ENCODE results near the gene LRRC46.

The LRRC46 gene

GRCh38 chr17:47878203-47879027 is 46.9 kb downstream of the LRRC46 start:
- no peak for DNase-seq (ENCODE audit: low read depth in 2 of 2)

- no peak for DNase-seq (ENCODE audit: low read depth in 2 of 2)
Observed at GRCh38 chr17:47879028-47879585, 47.6 kb downstream of the LRRC46 start.

- DNase-seq (ENCODE audit: low read depth in 2 of 2) = no peak
Observed at GRCh38 chr17:47879776-47880454, 48.4 kb downstream of the LRRC46 start.

DNA sequence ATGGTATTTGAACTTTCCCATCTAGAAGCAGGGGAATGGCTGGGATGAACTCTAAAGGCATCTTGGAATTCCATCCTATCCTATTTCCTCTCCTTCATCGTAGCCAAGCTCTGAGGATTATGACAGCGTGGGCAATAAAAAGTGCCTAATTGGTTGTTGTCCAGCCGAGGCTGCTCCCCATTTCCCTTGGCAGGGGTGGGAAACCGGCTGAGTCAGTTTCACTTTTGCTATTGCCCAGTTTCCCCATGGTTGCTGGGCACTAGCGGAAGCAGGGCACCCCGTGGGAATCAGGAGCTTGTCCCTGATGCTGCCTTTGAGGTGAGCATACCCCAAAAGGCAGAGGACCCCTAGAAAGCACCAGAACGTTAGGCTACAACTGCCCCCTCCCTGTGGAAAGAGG is 50.8 kb downstream of the LRRC46 start:
- no peak for DNase-seq (ENCODE audit: low read depth in 2 of 2)

DNA sequence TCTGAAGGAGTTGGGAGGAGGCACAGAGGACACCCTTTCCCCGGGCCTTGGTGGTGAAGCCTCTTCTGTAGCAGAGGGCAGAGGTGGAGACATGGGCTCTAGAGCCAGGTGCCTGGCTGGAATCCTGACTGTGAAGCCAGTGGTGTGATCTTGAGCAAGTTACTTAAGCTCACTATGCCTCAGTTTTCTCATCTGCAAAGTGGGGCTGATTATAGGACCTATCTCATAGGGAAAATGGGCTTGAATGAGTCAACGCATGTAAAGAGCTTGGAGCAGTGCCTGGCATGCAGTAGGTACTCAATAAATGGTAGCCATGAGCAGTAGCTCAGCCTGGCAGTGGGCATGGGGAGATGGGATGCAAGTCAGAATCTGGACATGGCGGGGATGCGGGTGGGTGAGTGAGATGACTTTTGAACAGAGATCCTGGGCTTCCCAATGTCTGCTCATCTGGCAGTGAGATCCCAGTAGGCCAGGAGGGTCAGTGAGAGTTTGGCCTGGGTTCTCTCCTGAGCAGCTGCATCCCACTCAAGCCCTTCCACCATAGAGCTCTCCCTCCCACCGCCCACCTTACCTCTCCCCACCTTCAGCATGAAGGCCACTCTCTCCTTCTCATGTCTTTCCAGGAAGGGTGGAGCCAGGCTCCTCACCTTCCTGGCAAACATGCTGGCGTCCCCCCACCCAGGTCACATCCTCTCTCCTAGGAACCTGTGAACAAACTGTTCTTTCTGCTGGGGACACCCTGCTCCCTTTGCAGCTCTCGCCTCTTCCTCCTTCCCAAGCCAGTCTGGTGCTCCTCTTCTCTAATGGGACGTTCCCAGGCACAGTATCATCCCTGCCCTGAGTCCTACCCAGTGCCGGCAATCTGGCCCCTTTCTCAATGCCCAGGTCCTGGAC is 51.5 kb downstream of the LRRC46 start:
- DNase-seq (ENCODE audit: low read depth in 2 of 2) = no peak

GRCh38 chr17:47883589-47884426 is 52.3 kb downstream of the LRRC46 start:
- DNase-seq (ENCODE audit: low read depth in 2 of 2) = no peak

DNA sequence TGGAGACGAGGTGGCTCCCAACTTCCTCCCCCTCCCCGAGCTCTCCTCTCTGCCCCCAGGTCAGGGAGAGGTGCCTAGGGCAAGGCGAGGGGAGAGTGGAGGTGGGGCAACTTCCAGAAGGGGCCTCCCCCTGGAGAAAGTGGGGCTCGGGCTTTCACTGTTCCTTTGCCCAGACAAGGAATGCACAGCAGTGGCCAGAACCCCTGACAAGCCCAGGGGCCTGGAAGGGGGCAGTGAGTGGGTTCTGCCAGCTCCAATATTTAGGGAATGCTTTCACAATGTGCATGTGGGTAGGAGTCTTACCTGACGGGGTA is 52.9 kb downstream of the LRRC46 start:
- DNase-seq (ENCODE audit: low read depth in 2 of 2) = no peak

GRCh38 chr17:47884905-47885730 is 53.6 kb downstream of the LRRC46 start:
- DNase-seq (ENCODE audit: low read depth in 2 of 2) = no peak

All from stimulated activated CD8-positive, alpha-beta memory T cell treated with anti-CD3 and anti-CD28 coated beads, Interleukin-15, amount 100 ng/mL, for 48 hours (primary cell).